HG03521 (cell line): ENCODE data around the gene RPL22.
"Not testable (repeated sequence)": the region's sequence is repeated elsewhere in the genome, so short reads cannot be mapped to it uniquely, and the experiment has no call there.

Experiments
- ATAC-seq: cut with Tn5 transposase; IDR thresholded peaks from one replicate; pipeline ENCODE4 v1.9.1; 2021; ENCODE audit warnings: mild to moderate bottlenecking, moderate library complexity; ENCODE audit not compliant: unreplicated experiment

RPL22 gene

GRCh38 chr1:6234502-6235295 lies 35.3 kb upstream of the RPL22 start:
- ATAC-seq: no peak

- ATAC-seq: no peak
Observed at GRCh38 chr1:6233376-6233775, 34.0 kb upstream of the RPL22 start.

GRCh38 chr1:6225651-6226050 lies 26.3 kb upstream of the RPL22 start:
- no peak for ATAC-seq

GRCh38 chr1:6224718-6225117 lies 25.3 kb upstream of the RPL22 start:
- no peak for ATAC-seq

- ATAC-seq: no peak
Observed at GRCh38 chr1:6223617-6224016, 24.2 kb upstream of the RPL22 start.

GRCh38 chr1:6222636-6223035 lies 23.2 kb upstream of the RPL22 start:
- no peak for ATAC-seq

GRCh38 chr1:6221210-6221784 lies 21.9 kb upstream of the RPL22 start:
- no peak for ATAC-seq

- ATAC-seq: no peak
Observed at GRCh38 chr1:6220236-6220635, 20.8 kb upstream of the RPL22 start.

GRCh38 chr1:6219641-6220040 lies 20.2 kb upstream of the RPL22 start:
- ATAC-seq: not testable (repeated sequence)

- ATAC-seq: no peak
Observed at GRCh38 chr1:6218375-6219164, 19.2 kb upstream of the RPL22 start.

- ATAC-seq: peak; percentile 41
Observed at GRCh38 chr1:6212193-6212959, 13.0 kb upstream of the RPL22 start.

- no peak for ATAC-seq
Observed at GRCh38 chr1:6211731-6212130, 12.3 kb upstream of the RPL22 start.

GRCh38 chr1:6210591-6211355 lies 11.4 kb upstream of the RPL22 start:
- no peak for ATAC-seq

GRCh38 chr1:6209661-6210580 lies 10.5 kb upstream of the RPL22 start:
- no peak for ATAC-seq

- ATAC-seq: no peak
Observed at GRCh38 chr1:6208723-6209660, 9.6 kb upstream of the RPL22 start.

- ATAC-seq: no peak
Observed at GRCh38 chr1:6207921-6208320, 8.5 kb upstream of the RPL22 start.

- ATAC-seq: no peak
Observed at GRCh38 chr1:6207075-6207885, 7.9 kb upstream of the RPL22 start.

- peak; percentile 4 for ATAC-seq
Observed at GRCh38 chr1:6206520-6206855, 7.1 kb upstream of the RPL22 start.
